Kidney (tissue), 14 donors: ENCODE data around the gene ECT2L. TPM values are rescaled to one million over a fixed set of nuclear protein-coding genes. Genes with fewer than 3 reads are reported as not detected.

Experiments
- DNase-seq, 5 donors: peaks; one replicate each; pipeline ENCODE4 v3.0.0-alpha.2; 2013 to 2020
- FAIRE-seq: peaks from 2 replicates; lab custom pipeline; 2012; peaks lifted over from hg19 to GRCh38; lab: Jason Lieb, UNC
- H3K27ac ChIP-seq, 2 donors: one replicate each; pipeline ENCODE4 v1.7.0; 2013; ENCODE audit warnings: low read depth in 2 of 2, low read length in 2 of 2, inconsistent platforms in 1 of 2
- H3K27me3 ChIP-seq: one replicate; pipeline ENCODE4 v1.7.1; 2013; ENCODE audit warnings: low read length, inconsistent platforms; ENCODE audit not compliant: control insufficient read depth, insufficient read depth
- H3K36me3 ChIP-seq, 3 donors: one replicate each; pipeline versions ENCODE4 v1.7.0 to v1.7.1; 2013; ENCODE audit warnings: low read length in 3 of 3, control low read depth in 1 of 3, inconsistent platforms in 1 of 3; ENCODE audit not compliant: insufficient read depth in 3 of 3, control insufficient read depth in 2 of 3
- H3K4me1 ChIP-seq, 3 donors: one replicate each; pipeline versions ENCODE4 v1.7.0 to v1.7.1; 2013; ENCODE audit warnings: low read length in 3 of 3, inconsistent platforms in 1 of 3, low read depth in 1 of 3; ENCODE audit not compliant: control insufficient read depth in 2 of 3, insufficient read depth in 2 of 3
- H3K4me3 ChIP-seq, 3 donors: one replicate each; pipeline versions ENCODE4 v1.7.0 to v1.8.1; 2013; ENCODE audit warnings: low read length in 3 of 3, control low read depth in 1 of 3, inconsistent platforms in 1 of 3
- H3K9ac ChIP-seq, 3 donors: one replicate each; pipeline versions ENCODE4 v1.7.0 to v1.7.1; 2013; ENCODE audit warnings: low read length in 3 of 3, control low read depth in 1 of 3, inconsistent platforms in 1 of 3
- H3K9me3 ChIP-seq, 3 donors: one replicate each; pipeline versions ENCODE4 v1.7.0 to v1.7.1; 2013; ENCODE audit warnings: low read length in 3 of 3, control low read depth in 1 of 3, inconsistent platforms in 1 of 3; ENCODE audit not compliant: control insufficient read depth in 2 of 3, insufficient read depth in 1 of 3
- CTCF ChIP-seq: IDR thresholded peaks from 3 replicates; pipeline ENCODE4 v1.5.1; 2012; ENCODE audit warnings: mild to moderate bottlenecking, moderate library complexity, borderline replicate concordance; ENCODE audit not compliant: insufficient read depth; ENCODE audit errors: extremely low read depth
- intact Hi-C: fragments of 100-400 bp; cut with DNase I; formaldehyde crosslinking; loops from one replicate; pipeline ENCODE4 v1.11.1; 2022
- polyA plus RNA-seq: library from polyadenylated mRNA; stranded (reverse); fragments of 350-450 nt; fragmentation: Illumina TruSeq; extraction: RNeasy Lipid Tissue Mini Kit (QIAGEN cat#74804); gene quantifications from one replicate; pipeline ENCODE4 v1.2.3, GENCODE V29; 2014; ENCODE audit warnings: low read depth, low replicate concordance; ENCODE audit not compliant: insufficient read depth
- total RNA-seq: library from RNA; stranded (reverse); fragmentation: NEBNext Ultra II Directional; extraction: Animal tissue kit (Norgen Biotek cat#: 25700); gene quantifications from one replicate; pipeline ENCODE4 v1.2.1, GENCODE V29; 2021
- donor health status: control.
- donor health status: control.
- donor health status: control.
- donor health status: control.
- donor health status: control.
- donor health status: DM: yes; HTN: yes; CAD: no.
- donor health status: Normal renal cell carcinoma (clear cell type).

Gene ECT2L
- total and polyA plus RNA-seq, 2 donors from 2014 or later = 0.13 TPM; not detected in 1

GRCh38 chr6:138868181-138868580 lies 72.3 kb downstream of the ECT2L start:
- DNase-seq (no peak), FAIRE-seq (no peak)
- H3K27me3 ChIP-seq = no peaks in the 10 kb centered on the region
- no peaks in the 10 kb centered on the region for H3K36me3 ChIP-seq
- no peak overlapping the region for H3K27ac ChIP-seq
- no peaks in the 10 kb centered on the region for H3K9me3 ChIP-seq
- no peaks in the 10 kb centered on the region for H3K4me1 ChIP-seq
- no peak overlapping the region for H3K4me3 ChIP-seq
- no peak overlapping the region for H3K9ac ChIP-seq
- intact Hi-C loops = no loop called here
- TF ChIP-seq CTCF = no peak

GRCh38 chr6:138869398-138869797 lies 73.5 kb downstream of the ECT2L start:
- TF ChIP-seq CTCF = no peak

GRCh38 chr6:138873191-138873590 lies 77.3 kb downstream of the ECT2L start:
- FAIRE-seq (no peak), DNase-seq (no peak)
- TF ChIP-seq CTCF = no peak
- H3K27me3 ChIP-seq = no peaks in the 10 kb centered on the region
- H3K9me3 ChIP-seq = no peaks in the 10 kb centered on the region
- no peak overlapping the region for H3K9ac ChIP-seq
- H3K4me1 ChIP-seq = no peaks in the 10 kb centered on the region
- no peaks in the 10 kb centered on the region for H3K36me3 ChIP-seq
- intact Hi-C loops = no loop called here
- no peak overlapping the region for H3K27ac ChIP-seq
- no peak overlapping the region for H3K4me3 ChIP-seq

More at GRCh38 chr6:138869398-138869797, 73.5 kb downstream of the ECT2L start:
- H3K4me1 ChIP-seq = no peaks in the 10 kb centered on the region
- DNase-seq (no peak), FAIRE-seq (no peak)
- H3K9ac ChIP-seq = no peak overlapping the region
- H3K27me3 ChIP-seq = no peaks in the 10 kb centered on the region
- no peak overlapping the region for H3K27ac ChIP-seq
- no peaks in the 10 kb centered on the region for H3K36me3 ChIP-seq
- H3K9me3 ChIP-seq = no peaks in the 10 kb centered on the region
- intact Hi-C loops = no loop called here
- H3K4me3 ChIP-seq = no peak overlapping the region

- H3K36me3 ChIP-seq = no peaks in the 10 kb centered on the region
- FAIRE-seq = no peak
- H3K4me1 ChIP-seq = no peaks in the 10 kb centered on the region
- no peak for TF ChIP-seq CTCF
- no peaks in the 10 kb centered on the region for H3K27me3 ChIP-seq
- no peaks in the 10 kb centered on the region for H3K9me3 ChIP-seq
- no peak for DNase-seq
- intact Hi-C loops = no loop called here
- no peak overlapping the region for H3K27ac ChIP-seq
- no peak overlapping the region for H3K9ac ChIP-seq
- H3K4me3 ChIP-seq = no peak overlapping the region
Observed at GRCh38 chr6:138882369-138883017, 86.6 kb downstream of the ECT2L start.
